Embryonic facial prominence (tissue), 1 donor: Measurements from ENCODE around the gene CDC20B.
"Not testable (repeated sequence)": the region's sequence is repeated elsewhere in the genome, so short reads cannot be mapped to it uniquely, and the experiment has no call there.

ENCODE experiments used
- DNase-seq: peaks from one replicate; pipeline ENCODE4 v3.0.0-alpha.2; 2016; ENCODE audit errors: extremely low spot score

The CDC20B gene

DNA sequence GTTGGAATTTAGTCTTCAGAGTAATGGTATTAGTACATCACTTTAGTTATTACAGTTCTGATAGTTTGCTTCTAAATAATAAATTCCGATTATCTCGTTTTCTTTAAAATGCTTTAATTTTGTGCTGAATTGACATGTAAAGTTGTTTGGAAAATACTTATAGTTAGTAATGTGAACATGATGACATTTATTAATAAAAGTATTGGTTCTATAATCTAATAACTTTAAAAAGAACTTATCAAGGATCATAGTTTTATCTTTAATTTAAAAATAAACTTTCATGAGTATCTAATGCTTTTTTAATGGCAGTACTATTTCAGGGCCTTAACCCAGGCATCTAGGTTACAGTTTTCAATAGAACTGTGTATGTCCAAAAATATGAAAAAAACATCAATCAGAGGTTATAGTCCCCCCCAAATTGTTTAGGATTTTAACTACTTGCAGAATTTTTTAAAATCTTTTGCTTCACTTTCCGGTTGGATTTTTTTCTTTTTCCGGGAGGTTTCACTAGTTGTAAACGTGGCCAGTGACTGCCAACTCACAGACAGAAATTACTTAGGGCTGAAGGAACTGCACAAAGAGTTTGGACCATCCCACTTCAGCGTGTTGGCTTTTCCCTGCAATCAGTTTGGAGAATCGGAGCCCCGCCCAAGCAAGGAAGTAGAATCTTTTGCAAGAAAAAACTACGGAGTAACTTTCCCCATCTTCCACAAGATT, 12.3 kb downstream of the CDC20B start:
- peak; percentile 84 for DNase-seq

DNA sequence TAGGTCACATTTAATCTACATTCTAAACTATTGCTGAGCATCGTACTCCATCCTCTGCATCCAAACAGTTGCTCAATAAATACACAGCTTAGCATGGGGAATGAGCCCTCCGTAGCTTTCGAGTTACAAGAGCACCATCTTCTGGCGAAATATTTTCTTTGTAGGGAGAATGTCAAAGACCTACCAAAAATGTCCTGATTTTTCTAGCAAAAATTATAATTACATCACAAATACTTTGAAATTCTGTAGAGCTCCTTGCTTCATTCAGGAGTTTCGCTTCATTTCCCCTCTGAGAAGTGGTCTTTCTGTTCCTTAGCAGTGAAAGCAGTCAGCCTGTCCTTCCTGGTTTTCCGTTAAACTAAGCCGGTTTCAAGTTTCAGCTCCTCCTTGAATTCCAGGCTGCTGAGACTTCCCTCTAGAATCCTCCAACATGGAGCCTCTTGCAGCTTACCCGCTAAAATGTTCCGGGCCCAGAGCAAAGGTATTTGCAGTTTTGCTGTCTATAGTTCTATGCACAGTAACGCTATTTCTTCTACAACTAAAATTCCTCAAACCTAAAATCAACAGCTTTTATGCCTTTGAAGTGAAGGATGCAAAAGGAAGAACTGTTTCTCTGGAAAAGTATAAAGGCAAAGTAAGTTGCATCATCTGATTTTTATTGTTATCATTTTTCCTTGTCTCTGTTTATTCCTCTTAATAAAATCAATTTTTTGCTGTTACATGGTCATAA, 13.0 kb downstream of the CDC20B start, which contains the start of gene GPX8:
Gene GPX8 (plus strand): TSS at position 409 of the 730 bp plus-strand sequence. CDS start 22 bp downstream, at position 431.
- DNase-seq = peak; percentile 83

DNA sequence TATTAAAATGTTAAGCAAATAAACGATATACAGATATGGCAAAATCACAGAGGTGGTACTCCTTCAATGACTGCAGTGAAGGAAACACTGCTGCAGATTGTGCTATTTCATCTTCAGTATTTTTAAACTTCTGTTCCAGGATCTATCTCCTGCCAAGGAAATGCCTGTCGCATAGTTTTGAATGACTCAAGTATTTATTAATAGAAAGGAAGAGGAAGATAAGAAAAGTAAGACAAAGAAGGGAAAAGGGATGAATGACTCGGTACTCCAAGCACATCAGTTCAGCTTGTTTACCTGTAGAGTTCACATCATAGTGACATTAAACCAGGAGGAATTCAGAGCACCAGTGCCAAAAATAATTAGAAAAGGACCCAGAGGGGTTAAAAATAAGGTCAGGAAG, 18.1 kb downstream of the CDC20B start:
- DNase-seq = no peak

DNA sequence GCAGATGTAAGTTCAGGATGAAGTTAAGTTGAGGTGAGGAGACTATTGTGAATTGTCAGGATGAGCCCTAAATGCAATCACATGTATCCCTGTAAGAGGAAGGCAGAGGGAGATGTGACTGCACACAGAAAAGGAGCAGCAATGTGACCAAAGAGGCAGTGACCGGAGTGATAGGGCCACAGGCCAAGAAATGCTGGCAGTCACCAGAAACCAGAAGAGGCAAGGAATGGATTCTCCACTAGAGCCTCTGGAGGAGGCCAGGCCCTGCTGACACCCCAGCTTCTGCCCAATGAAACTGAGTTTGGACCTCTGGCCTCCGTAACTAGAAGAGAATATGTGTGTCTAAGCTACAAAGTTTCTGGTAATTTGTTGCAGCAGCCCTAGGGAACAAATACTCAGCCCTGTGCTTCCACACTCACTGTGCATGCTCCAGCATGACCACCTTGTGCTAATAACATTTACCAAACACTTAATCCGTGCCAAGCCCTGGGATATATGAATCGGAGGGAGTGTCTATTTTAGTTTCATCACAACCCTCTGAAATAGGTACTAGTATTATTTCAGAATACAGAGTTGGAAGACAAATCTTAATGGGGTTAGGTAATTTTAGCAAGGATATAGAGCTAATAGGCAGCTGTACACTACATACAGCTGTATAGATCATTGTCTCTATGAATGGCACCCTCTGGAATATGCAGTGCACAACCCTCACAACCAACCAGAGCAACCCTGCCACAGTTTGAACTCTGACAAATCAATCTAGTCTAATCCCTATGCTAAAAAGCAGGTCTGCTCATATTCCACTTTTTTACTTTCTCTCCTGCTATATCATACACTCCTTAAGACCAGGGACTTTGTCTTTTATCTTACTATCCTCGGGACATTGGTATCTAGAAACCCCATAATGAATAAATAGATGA, 20.8 kb downstream of the CDC20B start:
- no peak for DNase-seq

DNA sequence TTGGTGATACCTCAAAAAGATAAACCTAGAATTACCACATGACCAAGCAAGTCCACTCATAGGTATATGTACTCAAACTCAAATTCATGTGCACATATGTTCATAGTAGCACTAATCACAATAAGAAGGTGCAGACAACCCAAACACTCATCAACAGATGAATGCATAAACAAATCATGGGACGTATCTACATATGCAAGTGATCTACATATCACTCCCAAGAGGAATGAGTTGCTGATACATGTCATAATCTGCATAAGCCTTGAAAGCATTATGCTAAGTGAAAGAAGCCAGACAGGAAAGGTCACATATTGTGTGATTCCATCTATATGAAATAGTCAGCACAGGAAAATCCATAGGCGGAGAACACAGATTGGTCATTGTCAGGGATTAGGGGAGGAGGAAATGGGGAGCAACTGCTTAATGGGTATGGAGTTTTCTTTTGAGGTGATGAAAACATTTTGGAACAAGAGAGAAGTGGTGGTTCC, 23.6 kb downstream of the CDC20B start:
- DNase-seq = no peak

DNA sequence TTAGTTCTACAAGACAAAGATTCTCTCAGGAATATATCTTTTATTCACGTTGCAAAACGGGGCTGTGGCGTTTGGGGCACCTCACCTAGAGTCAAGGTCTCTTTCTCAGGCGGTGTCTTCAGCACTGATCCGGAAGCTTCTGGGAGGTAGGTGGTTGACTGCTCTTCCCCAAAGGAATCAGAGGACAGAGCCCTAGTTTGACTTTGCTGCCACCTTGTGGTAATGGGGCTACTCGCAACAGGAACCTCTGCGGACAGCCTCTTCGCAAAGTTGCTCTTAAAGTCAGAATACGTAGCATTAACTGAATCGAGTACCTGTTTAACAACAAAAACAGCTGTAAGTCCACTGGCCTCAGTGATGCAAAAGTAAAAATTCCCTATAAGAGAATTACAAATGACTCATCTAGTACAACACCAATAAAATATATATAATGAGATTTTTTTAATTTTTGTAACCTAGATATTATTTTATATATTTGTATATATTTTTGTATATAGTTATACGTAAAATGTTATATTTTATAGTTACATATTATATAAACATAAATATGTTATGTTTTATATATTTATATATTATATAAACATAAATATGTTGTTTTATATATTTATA, 26.3 kb downstream of the CDC20B start:
- peak; percentile 63 for DNase-seq

DNA sequence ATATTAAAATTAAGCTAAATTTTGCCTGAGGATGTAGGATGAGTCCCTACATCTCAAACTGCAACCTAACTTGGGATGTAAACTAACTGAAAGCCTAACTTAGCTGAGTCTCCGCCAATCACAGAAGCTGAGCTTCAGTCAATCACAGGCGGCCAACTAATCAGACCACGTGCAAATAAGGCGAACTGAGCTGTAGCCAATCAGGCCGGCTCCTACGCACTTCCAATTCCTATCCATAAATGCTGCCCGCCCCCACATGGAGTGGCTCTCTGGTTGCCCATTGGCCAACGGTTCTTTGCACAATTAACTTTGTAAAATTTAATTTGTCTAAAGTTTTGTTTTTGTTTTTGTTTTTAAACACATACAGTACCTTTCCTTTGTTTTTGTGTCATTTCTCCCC, 26.9 kb downstream of the CDC20B start:
- no peak for DNase-seq

DNA sequence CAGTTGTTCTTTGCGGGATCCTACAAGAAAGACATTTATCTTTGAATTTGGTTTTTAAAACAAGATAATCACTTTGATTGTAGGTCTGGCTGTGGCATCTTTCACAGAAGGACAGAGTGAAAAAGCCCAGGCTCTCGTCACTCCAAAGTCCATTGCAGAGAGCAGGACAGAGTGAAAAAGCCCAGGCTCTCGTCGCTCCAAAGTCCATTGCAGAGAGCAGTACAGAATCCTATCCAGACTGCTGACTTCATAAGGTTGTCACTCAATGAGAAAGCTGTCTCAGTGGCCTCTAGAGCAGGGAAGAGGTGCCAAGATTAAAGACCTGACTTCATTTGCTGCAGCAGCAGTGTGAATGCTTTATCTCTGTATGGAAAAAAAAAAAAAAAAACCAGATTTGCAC, 29.4 kb downstream of the CDC20B start:
- no peak for DNase-seq

DNA sequence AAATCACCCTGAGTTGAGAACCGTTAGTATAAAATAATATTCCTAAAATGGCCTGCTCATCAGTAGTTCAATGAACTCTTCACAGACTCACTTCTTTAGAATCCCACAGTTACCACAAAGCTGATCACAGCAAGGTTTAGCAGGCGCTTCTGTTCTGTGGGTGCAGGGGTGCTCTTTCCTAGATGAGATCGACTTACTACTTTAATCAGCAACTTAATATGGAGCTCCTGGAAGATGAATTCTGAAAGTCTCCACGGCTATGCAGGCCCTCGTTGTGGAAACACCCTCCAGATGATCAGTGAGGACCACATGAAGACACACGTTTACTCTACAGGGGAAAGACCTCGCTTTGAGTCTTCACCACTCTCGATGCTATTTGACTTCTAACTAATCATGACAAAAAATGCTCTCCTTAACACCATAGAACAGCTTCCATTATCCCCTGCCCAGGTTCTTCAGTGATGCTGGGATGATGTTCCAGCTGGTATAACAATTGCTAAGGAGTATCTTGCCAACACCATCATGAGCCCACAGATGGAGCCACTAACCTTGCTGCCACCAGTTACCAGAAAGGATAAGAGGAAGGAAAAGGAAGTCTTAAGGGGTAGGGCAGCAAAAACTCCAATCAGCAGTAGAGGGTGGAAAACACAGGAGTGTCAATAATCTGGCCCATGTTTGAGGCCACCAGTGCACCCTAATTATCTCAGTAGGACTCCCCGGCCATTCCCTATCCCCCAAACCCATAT, 30.9 kb downstream of the CDC20B start:
- no peak for DNase-seq

DNA sequence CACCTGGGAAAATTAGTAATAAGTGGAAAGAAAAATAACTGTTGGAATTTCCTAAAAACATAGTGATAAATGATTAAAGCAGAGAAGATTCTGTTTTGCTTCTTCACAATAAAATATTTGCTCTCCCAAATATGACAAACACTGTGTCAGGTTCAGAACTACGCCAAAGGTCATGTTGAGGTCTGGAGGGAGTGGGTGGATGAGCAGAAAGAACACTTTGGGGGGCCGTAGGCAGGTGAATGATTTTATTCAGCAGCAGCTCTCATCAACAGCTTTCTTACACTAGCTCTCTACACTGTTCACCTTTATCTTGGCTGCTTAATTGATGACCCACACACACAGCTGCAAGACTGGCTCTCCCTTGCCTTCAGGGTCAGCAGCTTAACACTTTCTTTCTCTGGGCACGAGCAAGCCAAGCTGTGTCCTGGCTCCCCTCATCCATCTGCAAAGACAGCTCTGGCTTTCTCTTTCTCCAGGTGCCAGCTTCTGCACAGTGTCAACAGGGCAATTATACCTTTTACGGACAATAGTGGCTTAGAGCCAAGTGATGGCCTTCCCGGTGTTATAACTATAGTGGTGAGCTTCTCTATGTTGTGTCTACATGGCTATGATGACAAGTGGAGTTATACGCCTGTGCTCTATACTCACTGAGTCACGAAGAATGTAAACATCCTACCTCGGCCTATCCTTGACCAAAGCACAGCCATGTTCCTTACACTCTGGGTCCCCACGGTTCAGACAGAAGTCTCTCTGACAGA, 31.9 kb downstream of the CDC20B start:
- no peak for DNase-seq

DNA sequence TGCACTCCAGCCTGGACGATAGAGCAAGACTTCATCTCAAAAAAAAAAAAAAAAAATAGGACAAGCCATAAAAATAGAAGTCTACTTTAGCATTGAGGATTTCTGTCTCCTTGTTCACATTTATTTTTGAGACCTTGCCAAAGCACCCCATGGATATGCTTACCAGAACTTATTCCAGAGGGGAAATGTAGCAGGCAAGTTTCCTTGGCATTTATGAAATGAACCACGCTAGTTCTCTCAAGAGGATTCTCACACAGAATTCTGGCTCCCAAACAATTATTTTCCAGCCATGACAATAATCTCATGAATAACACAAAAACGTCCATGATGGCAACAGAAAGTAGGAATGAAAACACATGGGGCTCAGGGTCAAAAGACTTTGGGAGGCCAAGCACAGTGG, 36.5 kb downstream of the CDC20B start:
- no peak for DNase-seq

DNA sequence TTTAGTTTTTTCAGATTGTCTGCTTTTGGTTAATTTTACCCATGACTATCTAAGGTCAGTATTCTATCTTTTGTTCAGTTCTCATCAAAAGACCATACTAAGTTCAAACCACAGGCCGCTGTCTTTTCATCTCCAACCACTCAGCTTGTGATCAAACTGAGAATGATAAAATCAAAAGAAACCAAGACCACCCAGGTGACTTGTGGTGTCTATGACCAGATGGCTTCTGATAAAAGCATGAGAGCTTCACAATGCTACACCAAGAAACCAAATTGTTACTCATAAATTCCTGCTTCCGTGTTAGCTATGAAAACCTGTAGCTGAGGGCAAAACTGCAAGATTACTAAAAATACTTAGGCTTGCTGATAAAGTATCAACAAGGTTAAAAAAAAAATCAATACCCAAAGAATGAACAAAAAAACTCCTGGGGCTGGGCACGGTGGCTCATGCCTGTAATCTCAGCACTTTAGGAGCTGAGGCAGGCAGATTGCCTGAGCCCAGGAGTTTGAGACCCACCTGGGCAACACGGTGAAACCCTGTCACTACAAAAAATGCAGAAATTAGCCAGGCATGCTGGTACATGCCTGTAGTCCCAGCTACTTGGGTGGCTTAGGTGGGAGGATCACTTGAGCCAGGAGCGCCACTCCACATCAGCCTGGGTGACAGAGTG, 38.8 kb downstream of the CDC20B start:
- no peak for DNase-seq

DNA sequence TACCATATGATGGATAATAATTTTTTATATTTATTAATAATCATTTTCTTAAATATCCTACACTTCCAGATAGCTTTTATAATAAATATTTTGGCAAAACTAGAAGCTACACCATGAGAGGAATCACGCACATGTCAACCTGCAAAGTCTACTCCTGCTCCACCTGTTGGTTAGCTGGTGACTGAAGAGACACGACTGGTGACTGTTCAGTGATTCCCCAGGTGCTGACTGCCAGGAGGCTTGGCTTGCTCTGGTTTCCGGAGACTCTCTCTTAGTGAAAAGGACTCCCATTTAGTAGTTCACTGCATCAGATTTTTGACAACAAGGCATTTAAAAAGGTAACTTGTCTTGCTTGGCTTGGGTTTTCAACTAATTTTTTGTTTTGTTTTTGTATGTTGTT, 49.6 kb downstream of the CDC20B start:
- DNase-seq = no peak

DNA sequence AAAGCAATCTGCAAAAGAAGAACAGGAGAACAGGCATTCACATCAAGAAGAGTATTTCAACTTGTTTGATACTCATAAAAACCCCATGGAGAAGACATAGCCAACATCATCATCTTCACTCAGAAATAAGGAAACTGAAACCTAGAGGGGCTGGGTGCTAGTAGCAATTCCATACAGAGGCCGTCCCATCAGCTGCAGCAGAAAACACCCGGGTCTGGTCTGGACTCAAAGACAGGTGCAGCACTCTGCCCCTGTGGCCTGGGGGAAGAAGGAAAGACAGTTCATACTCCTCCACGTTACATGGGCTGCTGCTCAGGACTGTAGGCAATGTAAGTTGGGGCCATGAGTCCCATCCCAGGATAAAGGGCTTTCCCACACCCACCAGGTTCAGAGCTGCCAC, 58.9 kb downstream of the CDC20B start:
- DNase-seq = no peak

DNA sequence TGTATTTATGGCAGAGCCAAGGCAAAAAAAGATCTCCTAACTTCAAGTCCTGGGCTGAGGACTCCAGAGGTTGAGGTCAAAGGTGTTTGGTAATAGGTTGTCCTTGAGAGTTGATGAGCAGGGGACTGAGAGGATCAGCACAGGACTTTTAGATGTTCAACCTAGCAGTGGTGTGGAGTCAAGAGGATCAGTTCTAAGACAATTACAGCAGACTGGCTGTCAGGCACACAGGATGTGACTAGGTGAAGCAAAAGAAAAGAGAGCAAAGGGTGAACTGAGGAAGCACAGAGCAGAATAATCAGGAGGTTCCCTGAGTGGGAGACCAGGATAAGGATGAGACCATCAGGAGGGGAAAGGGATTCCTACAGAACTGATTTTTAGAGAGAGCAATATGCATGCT, 59.6 kb downstream of the CDC20B start:
- DNase-seq = no peak

DNA sequence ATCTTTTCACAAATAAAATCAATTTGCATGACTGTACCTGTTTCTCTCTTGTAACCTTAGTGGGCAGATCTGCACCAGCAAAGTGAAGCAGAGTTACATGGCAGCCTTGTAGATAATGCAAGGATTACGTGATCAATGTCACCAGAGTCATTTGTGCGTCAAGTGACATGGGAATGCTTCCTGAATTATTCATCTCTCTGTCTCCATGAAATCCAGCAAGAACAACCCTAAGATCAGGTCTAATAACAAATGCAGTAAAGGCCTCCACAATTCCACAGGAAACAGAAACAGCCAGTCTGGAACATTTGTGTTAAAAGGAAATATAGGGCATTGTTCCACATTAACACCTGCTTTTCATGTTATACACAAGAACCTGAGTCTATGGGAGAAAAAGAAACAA, 62.8 kb downstream of the CDC20B start:
- DNase-seq = no peak

DNA sequence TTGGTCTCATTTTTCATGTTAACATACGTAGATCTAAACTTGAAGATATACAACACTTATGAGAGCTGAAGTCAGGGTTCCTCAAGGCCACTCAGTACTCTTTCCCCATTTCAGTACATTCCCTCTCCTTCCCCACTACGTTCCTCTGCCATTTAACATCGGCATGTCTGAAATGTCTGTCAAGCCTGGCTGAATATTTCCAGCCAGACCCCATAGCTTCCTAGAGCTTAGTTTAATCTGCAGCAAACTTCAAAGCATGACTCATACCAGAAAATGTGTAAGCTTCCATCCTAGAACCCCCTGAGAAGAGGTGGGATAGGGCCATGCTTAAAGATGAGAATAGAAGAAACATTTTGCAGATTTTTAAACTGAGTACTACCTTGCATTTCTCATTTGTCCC, 64.3 kb downstream of the CDC20B start:
- DNase-seq = no peak

DNA sequence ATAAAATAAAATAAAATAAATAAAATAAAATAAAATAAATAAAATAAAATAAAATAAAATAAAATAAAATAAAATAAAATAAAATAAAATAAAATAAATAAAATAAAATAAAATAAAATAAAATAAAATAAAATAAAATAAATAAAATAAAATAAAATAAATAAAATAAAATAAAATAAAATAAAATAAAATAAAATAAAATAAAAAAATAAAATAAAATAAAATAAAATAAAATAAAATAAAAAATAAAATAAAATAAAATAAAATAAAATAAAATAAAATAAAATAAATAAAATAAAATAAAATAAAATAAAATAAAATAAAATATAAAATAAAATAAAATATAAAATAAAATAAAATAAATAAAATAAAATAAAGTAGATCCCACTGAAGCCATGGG, 67.0 kb downstream of the CDC20B start:
- DNase-seq = not testable (repeated sequence)

DNA sequence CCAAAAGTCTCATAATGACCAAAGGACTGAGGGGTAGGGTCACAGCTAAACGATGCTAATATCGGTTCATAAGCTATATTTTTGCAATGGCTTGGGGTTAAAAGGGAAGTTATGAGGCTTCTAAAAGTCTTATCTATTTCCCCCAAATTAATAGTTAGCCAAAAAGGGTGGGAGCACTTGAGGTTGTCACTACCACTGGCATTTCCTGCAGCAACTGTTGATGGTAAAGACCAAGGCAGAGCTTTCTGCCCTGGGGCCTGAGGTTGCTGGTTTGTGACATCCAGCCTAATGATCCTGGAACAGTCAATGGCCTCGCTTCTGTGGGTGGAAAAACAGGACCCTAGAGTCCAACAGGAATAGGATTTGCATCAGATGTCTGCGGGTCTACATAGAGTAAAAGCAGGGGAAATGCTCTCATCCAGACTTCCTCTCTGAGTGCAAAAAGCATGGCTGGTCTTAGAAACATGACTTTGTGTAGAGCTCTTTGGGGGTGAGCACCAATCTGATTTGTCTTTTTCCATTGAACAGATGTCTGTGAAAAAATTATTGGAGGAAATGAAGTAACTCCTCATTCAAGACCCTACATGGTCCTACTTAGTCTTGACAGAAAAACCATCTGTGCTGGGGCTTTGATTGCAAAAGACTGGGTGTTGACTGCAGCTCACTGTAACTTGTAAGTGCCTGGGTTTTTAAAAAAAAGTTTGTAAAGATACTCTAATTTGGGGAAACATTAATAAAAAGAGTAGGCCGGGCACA, 67.9 kb downstream of the CDC20B start:
- DNase-seq = no peak
